GM12892 (cell line): ENCODE results near the gene POPDC2.

Source experiments
- POLR2A ChIP-seq: IDR thresholded peaks from 2 replicates; pipeline ENCODE4 v1.6.1; 2011; ENCODE audit warnings: low read depth, low read length, control low read depth
- POLR2AphosphoS5 ChIP-seq: IDR thresholded peaks from 2 replicates; pipeline ENCODE4 v1.6.1; 2011; ENCODE audit warnings: low read depth, low read length, control low read depth
- TAF1 ChIP-seq: IDR thresholded peaks from 2 replicates; pipeline ENCODE4 v1.6.1; 2011; ENCODE audit warnings: low read depth, mild to moderate bottlenecking, control low read depth, low read length, borderline replicate concordance

- TF ChIP-seq POLR2A (0 out of 2 replicates have a peak, but pooled peaks have one; percentile 17), POLR2AphosphoS5 (no peak), TAF1 (peak; percentile 15; the same call in 1 of the 2 replicates)
These were observed 61.8 kb downstream of the POPDC2 start for GRCh38 chr3:119598410-119599098.
